ENCODE results near the gene CDC42EP5.
"Not testable (repeated sequence)": the region's sequence is repeated elsewhere in the genome, so short reads cannot be mapped to it uniquely, and the experiment has no call there.

CDC42EP5 gene

GRCh38 chr19:54473071-54473891 is at the start of gene CDC42EP5:
TSS of gene CDC42EP5 (minus strand) at chr19:54473296. CDS start at chr19:54465547, 7,749 bp downstream.
- DNase-seq, result no peak

- no peak for DNase-seq
These were observed 48.9 kb upstream of the CDC42EP5 start for GRCh38 chr19:54521860-54522513.

GRCh38 chr19:54521022-54521859 is 48.1 kb upstream of the CDC42EP5 start:
- no peak for DNase-seq

GRCh38 chr19:54518844-54519243 is 45.7 kb upstream of the CDC42EP5 start:
- no peak for DNase-seq

GRCh38 chr19:54517483-54517882 is 44.4 kb upstream of the CDC42EP5 start:
- peak; percentile 16 to 56 for DNase-seq

GRCh38 chr19:54515156-54515555 is 42.1 kb upstream of the CDC42EP5 start:
- DNase-seq, result no peak

- not testable (repeated sequence) for DNase-seq
These were observed 36.3 kb upstream of the CDC42EP5 start for GRCh38 chr19:54509200-54509940.

- DNase-seq, result not testable (repeated sequence)
These were observed 35.4 kb upstream of the CDC42EP5 start for GRCh38 chr19:54508487-54508886.

GRCh38 chr19:54507824-54508223 is 34.7 kb upstream of the CDC42EP5 start:
- DNase-seq, result no peak

GRCh38 chr19:54507038-54507717 is 34.1 kb upstream of the CDC42EP5 start:
- not testable (repeated sequence) for DNase-seq

GRCh38 chr19:54506079-54506478 is 33.0 kb upstream of the CDC42EP5 start:
- no peak for DNase-seq

- not testable (repeated sequence) for DNase-seq
These were observed 32.4 kb upstream of the CDC42EP5 start for GRCh38 chr19:54505542-54505941.

- no peak for DNase-seq
These were observed 29.5 kb upstream of the CDC42EP5 start, which contains the start of gene LAIR2 for GRCh38 chr19:54502518-54503048. TSS of gene LAIR2 (plus strand) at chr19:54502831. CDS start at chr19:54502919, 88 bp downstream.

- not testable (repeated sequence) for DNase-seq
These were observed 25.3 kb upstream of the CDC42EP5 start for GRCh38 chr19:54498451-54498772.

GRCh38 chr19:54497747-54498450 is 24.8 kb upstream of the CDC42EP5 start:
- DNase-seq, result not testable (repeated sequence)

GRCh38 chr19:54495284-54495683 is 22.2 kb upstream of the CDC42EP5 start:
- DNase-seq, result not testable (repeated sequence)

GRCh38 chr19:54493967-54494585 is 21.0 kb upstream of the CDC42EP5 start:
- no peak for DNase-seq

GRCh38 chr19:54493056-54493455 is 20.0 kb upstream of the CDC42EP5 start:
- DNase-seq, result not testable (repeated sequence)

- no peak for DNase-seq
These were observed 19.5 kb upstream of the CDC42EP5 start for GRCh38 chr19:54492568-54492967.

- DNase-seq, result no peak
These were observed 16.7 kb upstream of the CDC42EP5 start for GRCh38 chr19:54489766-54490165.
